Mesenchymal stem cell (in vitro differentiated cells and primary cell): Measurements from ENCODE around the gene SLC31A1.
"Not testable (repeated sequence)": the region's sequence is repeated elsewhere in the genome, so short reads cannot be mapped to it uniquely, and the experiment has no call there.

Source experiments
- DNase-seq: peaks from one replicate; pipeline ENCODE4 v3.0.0-alpha.2; 2013
- H2AFZ ChIP-seq: one replicate; pipeline ENCODE4 v1.6.1; 2013; ENCODE audit warnings: low read depth, mild to moderate bottlenecking, control low read depth, inconsistent platforms, low read length, moderate library complexity
- H2AK5ac ChIP-seq: 2 replicates; pipeline ENCODE4 v1.6.1; 2013; ENCODE audit warnings: low read length, moderate library complexity, mild to moderate bottlenecking, inconsistent platforms; ENCODE audit not compliant: severe bottlenecking
- H2BK120ac ChIP-seq: one replicate; pipeline ENCODE4 v1.6.1; 2013; ENCODE audit warnings: low read depth, mild to moderate bottlenecking, inconsistent platforms, low read length, moderate library complexity
- H2BK12ac ChIP-seq, 2 experiments: one replicate each; pipeline ENCODE4 v1.6.1; 2013; ENCODE audit warnings: inconsistent platforms in 2 of 2, low read length in 2 of 2, mild to moderate bottlenecking in 2 of 2, moderate library complexity in 2 of 2, control low read depth in 1 of 2
- H2BK15ac ChIP-seq: one replicate; pipeline ENCODE4 v1.6.1; 2013; ENCODE audit warnings: mild to moderate bottlenecking, low read depth, inconsistent platforms; ENCODE audit not compliant: poor library complexity, severe bottlenecking
- H2BK5ac ChIP-seq: 2 replicates; pipeline ENCODE4 v1.6.1; 2013; ENCODE audit warnings: low read depth, mild to moderate bottlenecking, low read length, control low read depth, inconsistent platforms; ENCODE audit not compliant: poor library complexity, severe bottlenecking
- H3K14ac ChIP-seq, 2 experiments: one replicate each; pipeline ENCODE4 v1.6.1; 2013; ENCODE audit warnings: inconsistent platforms in 2 of 2, low read length in 2 of 2, control low read depth in 1 of 2, mild to moderate bottlenecking in 1 of 2, moderate library complexity in 1 of 2
- H3K18ac ChIP-seq, 2 experiments: one replicate each; pipeline ENCODE4 v1.6.1; 2013; ENCODE audit warnings: inconsistent platforms in 2 of 2, low read length in 2 of 2, control low read depth in 1 of 2, low read depth in 1 of 2, mild to moderate bottlenecking in 1 of 2
- H3K23ac ChIP-seq, 2 experiments: one replicate each; pipeline ENCODE4 v1.6.1; 2013; ENCODE audit warnings: inconsistent platforms in 2 of 2, low read length in 2 of 2, mild to moderate bottlenecking in 2 of 2, moderate library complexity in 2 of 2, control low read depth in 1 of 2
- H3K27ac ChIP-seq: 2 replicates; pipeline ENCODE4 v1.5.1; 2013; ENCODE audit warnings: mild to moderate bottlenecking, moderate library complexity, low read length, control low read depth, inconsistent platforms; ENCODE audit not compliant: poor library complexity, severe bottlenecking
- H3K27me3 ChIP-seq, 2 experiments: 2 replicates each; pipeline versions ENCODE4 v1.6.1 to v1.7.0; 2013; ENCODE audit warnings: low read length in 2 of 2, mild to moderate bottlenecking in 2 of 2, moderate library complexity in 2 of 2, control low read depth in 1 of 2, inconsistent platforms in 1 of 2; ENCODE audit not compliant: control insufficient read depth in 1 of 2, insufficient read depth in 1 of 2
- H3K36me3 ChIP-seq, 2 experiments: 2 replicates each; pipeline versions ENCODE4 v1.6.1 to v1.7.0; 2013; ENCODE audit warnings: low read length in 2 of 2, control low read depth in 1 of 2, inconsistent platforms in 1 of 2, low read depth in 1 of 2, mild to moderate bottlenecking in 1 of 2; ENCODE audit not compliant: insufficient read depth in 2 of 2, control insufficient read depth in 1 of 2
- H3K4ac ChIP-seq, 2 experiments: one replicate each; pipeline ENCODE4 v1.6.1; 2013; ENCODE audit warnings: inconsistent platforms in 2 of 2, low read length in 2 of 2, mild to moderate bottlenecking in 2 of 2, moderate library complexity in 2 of 2, control low read depth in 1 of 2, low read depth in 1 of 2
- H3K4me1 ChIP-seq: 2 replicates; pipeline ENCODE4 v1.6.1; 2013; ENCODE audit warnings: low read depth, low read length, control low read depth; ENCODE audit not compliant: control insufficient read depth, insufficient read depth
- H3K4me2 ChIP-seq: 2 replicates; pipeline ENCODE4 v1.6.1; 2013; ENCODE audit warnings: low read length, mild to moderate bottlenecking, inconsistent platforms; ENCODE audit not compliant: poor library complexity, severe bottlenecking
- H3K4me3 ChIP-seq, 2 experiments: 2 replicates each; pipeline versions ENCODE4 v1.5.1 to v1.7.0; 2013; ENCODE audit warnings: low read length in 2 of 2, mild to moderate bottlenecking in 2 of 2, control low read depth in 1 of 2, low read depth in 1 of 2; ENCODE audit not compliant: insufficient read depth in 1 of 2
- H3K79me1 ChIP-seq: replicated peaks from 2 replicates; pipeline ENCODE4 v1.6.1; 2013; ENCODE audit warnings: mild to moderate bottlenecking, control low read depth, low read length, inconsistent platforms; ENCODE audit not compliant: poor library complexity, severe bottlenecking
- H3K9ac ChIP-seq: 2 replicates; pipeline ENCODE4 v1.7.0; 2013; ENCODE audit warnings: mild to moderate bottlenecking, low read length, moderate library complexity
- H3K9me3 ChIP-seq: 2 replicates; pipeline ENCODE4 v1.7.0; 2013; ENCODE audit warnings: mild to moderate bottlenecking, low read length; ENCODE audit not compliant: control insufficient read depth
- H4K8ac ChIP-seq: one replicate; pipeline ENCODE4 v1.6.1; 2013; ENCODE audit warnings: inconsistent platforms, mild to moderate bottlenecking, low read length, moderate library complexity
- H4K91ac ChIP-seq: one replicate; pipeline ENCODE4 v1.6.1; 2013; ENCODE audit warnings: mild to moderate bottlenecking, low read length, inconsistent platforms
- WGBS: methylation state at CpG from one replicate; pipeline ENCODE4 v1.1.7; 2013; ENCODE audit warnings: mixed read lengths; 5-methylcytosine and 5-hydroxymethylcytosine counted together

The SLC31A1 gene

DNA sequence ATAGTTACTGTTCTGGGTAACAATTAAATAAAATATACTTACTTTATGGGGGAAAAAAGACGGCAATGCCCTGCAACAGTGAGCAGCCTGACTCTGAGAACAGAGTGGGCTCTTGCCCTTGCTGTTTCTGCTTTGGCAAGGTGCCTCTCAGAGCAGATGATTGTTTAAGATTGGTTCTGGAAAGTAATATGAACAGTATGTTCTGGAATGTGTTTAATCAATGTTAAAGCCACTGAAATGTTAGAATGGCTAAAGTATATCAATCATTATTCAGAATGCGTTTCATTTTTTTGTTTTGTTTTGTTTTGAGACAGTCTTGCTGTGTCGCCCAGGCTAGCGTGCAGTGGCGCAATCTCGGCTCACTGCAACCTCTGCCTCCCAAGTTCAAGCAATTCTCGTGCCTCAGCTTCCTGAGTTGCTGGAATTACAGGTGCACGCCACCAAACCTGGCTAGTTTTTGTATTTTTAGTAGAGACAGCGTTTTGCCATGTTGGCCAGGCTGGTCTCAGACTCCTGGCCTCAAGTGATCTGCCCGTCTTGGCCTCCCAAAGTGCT lies 14.4 kb downstream of the SLC31A1 start:
- DNase-seq: peak; percentile 13
- peaks cover 25% of the 10 kb centered on the region for H3K79me1 ChIP-seq

DNA sequence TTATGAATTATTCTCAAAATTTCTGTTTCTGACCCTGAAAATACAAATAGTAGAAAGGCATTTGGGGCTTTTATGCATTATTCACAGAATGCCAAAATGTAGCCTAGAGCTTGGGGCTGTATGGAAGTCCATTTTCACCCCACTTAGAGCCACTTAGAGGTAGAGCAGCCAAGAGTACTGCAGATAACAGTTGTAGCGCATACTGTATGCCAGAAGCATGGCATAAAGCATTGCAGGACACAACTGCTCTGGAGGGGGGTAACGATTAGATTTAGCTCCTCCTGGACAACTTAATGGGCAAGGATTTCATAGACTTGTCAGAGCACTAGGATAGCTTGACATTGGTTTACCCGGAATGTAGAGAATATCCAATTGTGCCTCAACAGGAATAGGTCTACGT lies 15.7 kb downstream of the SLC31A1 start:
- Histone ChIP-seq H2BK120ac (no peak overlapping the region), H3K27ac (no peak overlapping the region)
- WGBS: 90% methylated on average over 4 of the region's 4 CpGs

More for the DNA sequence above, 14.4 kb downstream of the SLC31A1 start:
- H3K14ac ChIP-seq, H3K4ac ChIP-seq, H4K91ac ChIP-seq, H2BK5ac ChIP-seq, H3K36me3 ChIP-seq, H3K4me1 ChIP-seq, H3K18ac ChIP-seq, H3K4me2 ChIP-seq, H3K27ac ChIP-seq, H3K9me3 ChIP-seq, H3K27me3 ChIP-seq, H2AFZ ChIP-seq, H3K9ac ChIP-seq, H4K8ac ChIP-seq, H2AK5ac ChIP-seq, H3K4me3 ChIP-seq, H2BK12ac ChIP-seq, H2BK15ac ChIP-seq, H3K23ac ChIP-seq, H2BK120ac ChIP-seq: not testable (repeated sequence)
- WGBS: 92% methylated on average over 10 of the region's 10 CpGs

DNA sequence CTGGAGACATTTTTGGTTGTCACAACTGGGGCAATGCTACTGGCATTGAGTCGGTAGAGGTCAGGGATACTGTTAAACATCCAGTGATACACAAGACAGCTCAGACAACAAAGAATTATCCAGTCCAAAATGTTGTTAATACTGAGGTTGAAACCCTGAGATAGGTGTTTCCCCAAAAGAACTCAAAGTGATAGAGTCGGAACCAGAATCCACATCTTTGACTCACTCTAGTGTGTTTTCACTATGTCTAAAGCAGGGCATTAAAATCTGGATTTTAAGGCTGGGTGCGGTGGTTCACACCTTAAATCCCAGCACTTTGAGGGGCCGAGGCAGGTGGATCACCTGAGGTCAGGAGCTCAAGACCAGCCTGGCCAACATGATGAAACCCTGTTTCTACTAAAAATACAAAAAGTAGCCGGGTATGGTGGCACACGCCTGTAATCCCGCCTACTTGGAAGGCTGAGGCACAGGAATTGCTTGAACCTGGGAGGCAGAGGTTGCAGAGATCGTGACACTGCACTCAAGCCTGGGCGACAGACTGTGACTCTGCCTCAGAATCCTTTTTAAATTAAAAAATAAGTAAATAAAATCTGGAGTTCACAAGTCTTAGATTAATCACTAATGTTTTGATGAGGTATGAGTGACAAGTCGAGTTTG lies 17.0 kb downstream of the SLC31A1 start:
- WGBS: 99% methylated on average over 8 of the region's 10 CpGs
- H2BK5ac ChIP-seq: no peak overlapping the region
- H3K4ac ChIP-seq: no peak overlapping the region
- H2BK15ac ChIP-seq: no peak overlapping the region
- H3K4me3 ChIP-seq: no peak overlapping the region
- no peaks in the 10 kb centered on the region for H3K9me3 ChIP-seq
- no peak overlapping the region for H3K14ac ChIP-seq
- H2BK120ac ChIP-seq: no peak overlapping the region
- no peak overlapping the region for H3K23ac ChIP-seq
- H3K4me1 ChIP-seq: peaks cover 1% of the 10 kb centered on the region
- no peak overlapping the region for H3K18ac ChIP-seq
- no peak overlapping the region for H4K8ac ChIP-seq
- H3K36me3 ChIP-seq: peaks cover 0 to 4% of the 10 kb centered on the region in 2 experiments
- no peak overlapping the region for H2AK5ac ChIP-seq
- no peak overlapping the region for H3K4me2 ChIP-seq
- H3K27me3 ChIP-seq: no peaks in the 10 kb centered on the region
- H3K79me1 ChIP-seq: peaks cover 23% of the 10 kb centered on the region
- H2BK12ac ChIP-seq: no peak overlapping the region
- no peak overlapping the region for H3K9ac ChIP-seq
- DNase-seq: no peak
- no peak overlapping the region for H4K91ac ChIP-seq
- H3K27ac ChIP-seq: no peak overlapping the region
- H2AFZ ChIP-seq: no peak overlapping the region

More for the DNA sequence above, 15.7 kb downstream of the SLC31A1 start:
- Histone ChIP-seq H2AFZ (no peak overlapping the region), H2AK5ac (no peak overlapping the region), H2BK5ac (no peak overlapping the region), H4K91ac (no peak overlapping the region), H3K4me2 (no peak overlapping the region), H3K9ac (no peak overlapping the region), H3K4me1 (peaks cover 1% of the 10 kb centered on the region), H4K8ac (no peak overlapping the region), H3K18ac (peak overlapping the region in 1 of 2 experiments; percentile 18), H3K36me3 (no peaks in the 10 kb centered on the region), H2BK15ac (no peak overlapping the region), H3K23ac (no peak overlapping the region), H3K14ac (no peak overlapping the region), H3K79me1 (peaks cover 22% of the 10 kb centered on the region), H3K27me3 (no peaks in the 10 kb centered on the region), H2BK12ac (no peak overlapping the region), H3K9me3 (no peaks in the 10 kb centered on the region), H3K4ac (no peak overlapping the region), H3K4me3 (no peak overlapping the region)
- DNase-seq: no peak

DNA sequence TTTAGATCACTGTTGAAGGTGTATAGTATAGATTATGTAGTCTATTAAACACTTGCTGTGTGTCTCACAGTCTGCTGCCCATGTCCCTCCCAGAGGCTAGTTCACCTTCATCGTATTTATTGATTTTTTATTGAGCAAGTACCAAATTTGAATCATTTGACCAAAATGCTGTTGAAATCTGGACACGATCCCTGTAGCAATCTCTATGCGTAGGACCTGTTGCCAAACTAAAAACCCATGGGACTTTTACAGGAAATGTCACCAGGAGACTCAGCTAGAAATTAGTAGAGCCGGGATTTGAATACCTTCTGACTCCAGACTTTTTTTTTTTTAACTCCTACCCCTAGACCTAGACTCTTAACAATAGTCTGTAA lies 17.5 kb downstream of the SLC31A1 start:
- peaks cover 23% of the 10 kb centered on the region for H3K79me1 ChIP-seq
- peaks cover 1% of the 10 kb centered on the region for H3K4me1 ChIP-seq
- H2BK5ac ChIP-seq: no peak overlapping the region
- no peak overlapping the region for H2BK120ac ChIP-seq
- H3K18ac ChIP-seq: no peak overlapping the region
- H2BK12ac ChIP-seq: no peak overlapping the region
- H2AFZ ChIP-seq: no peak overlapping the region
- H3K14ac ChIP-seq: no peak overlapping the region
- H3K4ac ChIP-seq: no peak overlapping the region
- no peaks in the 10 kb centered on the region for H3K27me3 ChIP-seq
- H3K9ac ChIP-seq: no peak overlapping the region
- H3K9me3 ChIP-seq: no peaks in the 10 kb centered on the region
- H4K91ac ChIP-seq: no peak overlapping the region
- no peak overlapping the region for H3K4me3 ChIP-seq
- H2BK15ac ChIP-seq: no peak overlapping the region
- H3K36me3 ChIP-seq: peaks cover 0 to 4% of the 10 kb centered on the region in 2 experiments
- no peak for DNase-seq
- H4K8ac ChIP-seq: no peak overlapping the region
- 93% methylated on average over 4 of the region's 4 CpGs for WGBS
- H3K27ac ChIP-seq: no peak overlapping the region
- no peak overlapping the region for H3K4me2 ChIP-seq
- H2AK5ac ChIP-seq: no peak overlapping the region
- no peak overlapping the region for H3K23ac ChIP-seq
